Stimulated activated CD8-positive, alpha-beta memory T cell treated with anti-CD3 and anti-CD28 coated beads, Interleukin-12 subunit alpha, Interleukin-12 subunit beta, amount 100 ng/mL, for 24 hours (primary cell): ENCODE data around the gene SLC25A24.
"Not testable (repeated sequence)": the region's sequence is repeated elsewhere in the genome, so short reads cannot be mapped to it uniquely, and the experiment has no call there.

Source experiments
- DNase-seq: peaks from one replicate; pipeline ENCODE4 v3.0.0-alpha.2; 2020; ENCODE audit errors: extremely low read depth

Gene SLC25A24

DNA sequence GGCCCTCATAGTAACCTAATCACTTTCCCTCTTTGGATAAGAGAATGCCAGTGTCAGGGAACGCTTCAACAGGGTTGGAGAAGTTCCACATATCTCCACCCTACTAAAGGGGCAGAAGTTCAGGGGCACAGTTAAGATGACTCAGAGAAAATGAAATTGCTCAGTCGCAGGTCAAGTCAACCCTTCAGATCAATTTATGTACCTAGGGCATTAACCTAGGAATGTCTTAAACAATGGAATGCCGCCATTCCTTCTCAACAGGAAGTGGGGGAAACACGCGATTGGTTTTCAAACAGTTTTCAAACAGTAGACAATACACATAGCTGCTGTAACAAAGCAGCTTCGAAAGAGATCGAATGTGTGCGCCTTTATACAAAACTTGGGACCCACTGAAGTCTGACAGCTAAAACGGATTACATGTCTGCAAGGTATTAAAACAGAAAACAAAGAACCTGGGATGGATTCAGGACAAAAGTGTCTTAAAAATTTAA lies 897 bp downstream of the SLC25A24 start:
- no peak for DNase-seq

DNA sequence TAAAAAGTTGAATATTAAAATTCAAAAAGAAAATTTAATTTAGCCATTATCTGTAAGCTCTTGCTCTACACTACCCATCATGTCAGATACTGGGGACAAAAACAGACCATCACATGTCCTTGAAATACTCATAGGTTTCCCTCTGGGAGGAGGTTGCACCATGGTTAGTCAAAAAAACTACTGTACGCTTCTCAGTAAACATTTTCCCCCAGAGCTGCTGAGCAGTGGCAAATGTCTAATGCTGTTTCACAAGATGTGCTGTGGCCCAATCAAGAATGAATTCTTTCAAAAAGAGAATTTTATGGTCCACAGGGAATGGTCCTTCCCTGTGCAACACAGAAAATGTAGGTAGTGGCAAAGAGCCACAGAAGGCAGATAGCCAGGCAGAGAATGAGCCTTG lies 6.1 kb downstream of the SLC25A24 start:
- DNase-seq, result no peak

DNA sequence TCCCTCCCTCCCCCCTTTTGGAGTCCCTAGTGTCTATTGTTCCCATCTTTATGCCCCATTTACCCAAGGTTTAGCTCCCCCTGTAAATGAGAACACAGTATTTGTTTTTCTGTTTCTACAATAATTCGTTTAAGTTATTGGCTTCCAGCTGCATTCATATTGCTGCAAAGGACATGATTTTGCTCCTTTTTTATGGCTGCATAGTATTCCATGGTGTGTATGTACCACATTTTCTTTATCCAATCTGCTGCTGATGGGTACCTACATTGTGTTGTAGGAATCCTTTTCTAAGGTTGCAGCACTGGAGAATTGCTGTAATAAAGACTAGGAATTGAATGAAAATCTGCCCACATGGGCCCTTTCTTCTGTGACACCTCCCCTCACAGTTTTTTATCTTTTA lies 6.8 kb downstream of the SLC25A24 start:
- no peak for DNase-seq

GRCh38 chr1:108192581-108192980 lies 7.6 kb downstream of the SLC25A24 start:
- no peak for DNase-seq

DNA sequence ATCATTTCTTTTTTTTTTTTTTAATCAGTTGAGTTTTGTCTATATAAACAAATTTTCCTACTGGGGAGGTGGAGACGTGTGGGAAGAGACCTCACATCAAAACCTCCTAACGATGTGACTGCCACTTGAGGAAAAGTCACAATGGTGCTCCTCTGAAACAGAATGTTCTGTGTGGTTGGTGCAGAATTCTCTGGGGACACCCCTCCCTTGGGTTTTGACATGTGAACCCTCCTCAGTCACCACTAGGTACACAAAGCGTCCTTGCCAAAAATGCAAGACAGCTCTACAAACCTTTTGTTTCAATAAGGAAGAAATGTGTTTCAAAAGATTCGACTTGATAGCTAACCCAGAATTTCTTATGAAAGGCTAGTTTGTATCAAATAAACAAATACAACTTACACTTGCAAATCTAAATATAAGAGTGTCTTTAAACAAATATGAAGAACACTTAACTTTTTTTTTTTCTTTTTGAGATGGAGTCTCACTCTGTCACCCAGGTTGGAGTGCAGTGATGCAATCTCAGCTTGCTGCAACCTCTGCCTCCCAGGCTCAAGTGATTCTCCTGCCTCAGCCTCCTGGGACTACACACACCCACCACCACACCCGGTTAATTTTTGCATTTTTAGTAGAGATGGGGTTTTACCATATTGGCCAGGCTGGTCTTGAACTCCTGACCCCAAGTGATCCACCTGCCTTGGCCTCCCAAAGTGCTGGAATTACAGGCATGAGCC lies 9.3 kb downstream of the SLC25A24 start:
- no peak for DNase-seq

DNA sequence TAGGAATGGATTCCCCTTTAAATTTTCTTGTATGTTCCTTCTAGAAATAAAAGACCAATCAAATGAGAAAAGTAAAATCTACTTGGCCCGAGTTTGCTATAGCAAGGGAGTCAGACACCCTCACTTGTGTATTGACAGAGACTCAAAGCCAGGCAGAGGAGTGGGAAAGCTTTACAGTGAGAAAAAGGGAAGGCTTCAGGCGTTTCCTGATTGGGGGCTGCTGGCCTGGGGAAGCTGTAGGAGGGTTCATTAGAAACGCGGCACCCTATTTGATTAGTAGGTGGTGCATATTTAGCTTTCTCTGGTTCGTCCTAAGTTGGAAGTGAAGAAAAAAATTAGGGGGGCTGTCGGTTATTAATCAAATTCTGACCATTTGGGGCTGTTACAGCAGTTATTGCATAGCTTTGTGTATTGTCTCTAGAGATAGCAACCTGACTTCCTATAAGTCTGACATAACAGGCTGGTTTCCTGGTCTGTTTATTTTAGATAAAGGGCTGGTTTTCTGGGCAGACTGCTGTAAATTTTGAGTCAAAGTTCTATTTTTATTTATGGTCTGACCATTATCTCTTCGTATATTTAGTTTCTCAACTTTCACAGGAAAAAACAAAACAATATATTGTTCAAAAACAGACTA lies 10.0 kb downstream of the SLC25A24 start:
- no peak for DNase-seq

DNA sequence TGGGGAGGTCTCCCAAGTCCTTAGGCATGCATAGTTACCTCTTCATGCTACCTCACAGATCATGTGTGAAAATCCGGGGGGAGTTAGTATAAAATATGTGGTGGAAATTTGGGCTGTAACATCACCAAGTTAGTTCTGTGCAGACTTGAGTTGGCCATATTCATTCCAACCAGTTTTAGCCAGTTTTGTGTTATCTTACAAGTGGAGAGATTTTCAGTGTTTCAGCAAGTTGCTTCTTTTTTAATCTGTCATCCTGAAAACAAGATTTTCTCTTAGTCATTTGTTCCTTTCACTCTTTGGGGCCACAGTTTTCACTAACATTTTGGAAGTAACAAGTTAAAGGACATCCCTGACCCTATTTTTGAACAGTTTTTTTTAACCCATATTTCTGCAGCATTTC lies 11.3 kb downstream of the SLC25A24 start:
- no peak for DNase-seq

- no peak for DNase-seq
Observed at GRCh38 chr1:108182959-108183700, 17.0 kb downstream of the SLC25A24 start.

- no peak for DNase-seq
Observed at GRCh38 chr1:108179018-108179417, 21.1 kb downstream of the SLC25A24 start.

GRCh38 chr1:108162409-108162808 lies 37.7 kb downstream of the SLC25A24 start:
- not testable (repeated sequence) for DNase-seq

GRCh38 chr1:108159951-108160350 lies 40.2 kb downstream of the SLC25A24 start:
- not testable (repeated sequence) for DNase-seq

- no peak for DNase-seq
Observed at GRCh38 chr1:108158893-108159453, 41.2 kb downstream of the SLC25A24 start.

GRCh38 chr1:108154314-108154713 lies 45.8 kb downstream of the SLC25A24 start:
- DNase-seq, result no peak

DNA sequence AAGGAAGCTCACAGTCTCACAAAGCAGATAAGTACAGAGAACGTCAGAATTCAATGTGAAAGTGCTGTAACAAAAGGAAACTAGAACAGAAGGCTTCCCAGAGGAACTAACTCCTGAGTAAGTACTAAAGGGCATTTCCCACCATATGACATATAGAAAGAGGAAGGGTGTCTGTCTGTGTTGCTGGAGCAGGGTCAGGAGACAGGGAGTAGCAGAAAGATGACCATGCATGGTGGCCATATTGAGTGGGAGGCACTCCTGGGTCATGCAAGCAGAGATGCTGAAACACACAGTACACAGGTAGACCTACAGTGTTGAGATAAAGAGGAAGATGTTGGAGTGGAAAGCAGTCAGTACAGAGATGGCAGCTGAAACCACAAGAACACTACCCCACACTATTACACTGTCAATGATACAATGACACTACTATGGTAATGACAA lies 47.3 kb downstream of the SLC25A24 start:
- DNase-seq, result no peak

GRCh38 chr1:108151548-108151947 lies 48.6 kb downstream of the SLC25A24 start:
- no peak for DNase-seq

GRCh38 chr1:108149796-108150467 lies 50.2 kb downstream of the SLC25A24 start:
- no peak for DNase-seq

DNA sequence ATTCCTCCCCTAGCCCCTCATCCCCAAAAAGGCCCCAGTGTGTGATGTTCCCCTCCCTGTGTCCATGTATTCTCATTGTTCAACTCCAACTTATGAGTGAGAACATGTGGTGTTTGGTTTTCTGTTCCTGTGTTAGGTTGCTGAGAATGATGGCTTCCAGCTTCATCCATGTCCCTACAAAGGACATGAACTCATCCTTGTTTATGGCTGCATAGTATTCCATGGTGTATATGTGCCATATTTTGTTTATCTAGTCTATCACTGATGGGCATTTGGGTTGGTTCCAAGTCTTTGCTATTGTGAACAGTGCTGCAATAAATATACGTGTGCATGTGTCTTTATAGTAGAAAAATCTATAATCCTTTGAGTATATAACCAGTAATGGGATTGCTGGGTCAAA lies 55.6 kb downstream of the SLC25A24 start:
- DNase-seq, result not testable (repeated sequence)

DNA sequence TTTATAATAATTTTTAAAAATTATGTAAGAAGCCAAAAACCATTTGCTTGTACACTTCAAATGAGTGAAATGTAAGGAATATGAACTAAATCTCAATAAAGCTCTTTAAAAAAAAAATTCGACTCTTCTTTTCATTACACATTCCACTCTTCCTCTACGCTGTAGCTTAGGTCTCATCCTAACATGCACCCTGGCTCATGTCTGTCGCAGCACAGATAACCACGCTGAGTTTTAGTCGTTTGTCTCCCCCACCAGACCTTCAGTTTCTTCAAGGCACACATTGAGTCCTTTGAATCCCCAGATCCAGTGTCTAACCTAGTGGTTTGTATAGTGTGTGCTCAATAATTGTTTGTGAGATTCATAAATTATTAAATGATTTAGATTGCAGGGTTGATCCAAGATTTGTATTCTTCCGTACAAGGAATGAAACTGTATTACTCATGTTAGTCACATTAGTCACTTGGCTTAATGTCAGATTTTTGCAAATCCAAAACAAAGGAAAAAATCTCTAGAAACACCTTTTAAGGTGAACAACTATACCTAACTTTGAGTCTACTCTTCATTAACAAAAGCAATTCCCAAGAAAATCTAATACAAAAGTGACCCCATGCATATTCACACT lies 57.3 kb downstream of the SLC25A24 start:
- no peak for DNase-seq

DNA sequence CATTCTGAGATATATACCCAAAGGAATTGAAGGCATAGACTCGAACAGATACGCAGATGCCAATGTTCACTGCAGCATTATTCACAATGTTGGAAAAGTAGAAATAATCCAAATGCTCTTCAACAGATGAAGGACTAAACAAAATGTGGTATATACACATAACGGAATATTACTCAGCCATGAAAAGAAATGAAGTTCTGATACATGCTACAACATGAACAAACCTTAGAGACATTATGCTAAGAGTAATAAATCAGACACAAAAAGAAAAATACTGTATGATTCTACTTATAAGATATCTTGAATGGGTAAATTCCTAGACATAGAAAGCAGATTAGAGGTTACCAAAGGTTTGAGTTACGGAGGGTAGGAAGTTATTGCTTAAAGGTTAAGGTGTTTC lies 57.9 kb downstream of the SLC25A24 start:
- DNase-seq, result no peak

GRCh38 chr1:108141621-108142020 lies 58.5 kb downstream of the SLC25A24 start:
- DNase-seq, result no peak

GRCh38 chr1:108140936-108141335 lies 59.2 kb downstream of the SLC25A24 start:
- no peak for DNase-seq
